ENCODE measurements around the gene WRNIP1. TPM values are rescaled to one million over a fixed set of nuclear protein-coding genes. Genes with fewer than 3 reads are reported as not detected.

Gene WRNIP1
- total and polyA plus RNA-seq, 2 of the 13 experiments (the other 11 are each of a cell fraction or from before 2014, with no cell fraction given): 77.7 to 90.3 TPM

- TF ChIP-seq NAIF1 (CRISPR knock-in tag; IDR thresholded peaks at IDR 0.05; ENCODE audit: borderline replicate concordance): 0 out of 2 replicates have a peak, but pooled peaks have one; percentile 77
- TF ChIP-seq SNAI1 (CRISPR knock-in tag; IDR thresholded peaks at IDR 0.05; ENCODE audit: borderline replicate concordance): 0 out of 2 replicates have a peak, but pooled peaks have one; percentile 28
- no peak for TF ChIP-seq ZFAT (CRISPR knock-in tag; conservative IDR thresholded peaks at IDR 0.05)
- TF ChIP-seq MTA1 (CRISPR knock-in tag; IDR thresholded peaks at IDR 0.05; ENCODE audit: borderline replicate concordance): no peak
- TF ChIP-seq PPARG (CRISPR knock-in tag; conservative IDR thresholded peaks at IDR 0.05): no peak
- TF ChIP-seq RAD21 (CRISPR knock-in tag; IDR thresholded peaks at IDR 0.05): no peak
- no peak for TF ChIP-seq DMTF1 (CRISPR knock-in tag; IDR thresholded peaks at IDR 0.05)
- TF ChIP-seq ZNF713 (CRISPR knock-in tag; IDR thresholded peaks at IDR 0.05): no peak
- TF ChIP-seq RFX5 (IDR thresholded peaks at IDR 0.05; ENCODE audit: low read depth, low read length): no peak
- no peak for TF ChIP-seq ELK4 (CRISPR knock-in tag; IDR thresholded peaks at IDR 0.05; ENCODE audit: borderline replicate concordance)
- TF ChIP-seq ZNF143 (CRISPR knock-in tag; IDR thresholded peaks at IDR 0.05): no peak
- no peak for TF ChIP-seq ZNF619 (CRISPR knock-in tag; IDR thresholded peaks at IDR 0.05)
- TF ChIP-seq ZNF770 (CRISPR knock-in tag; IDR thresholded peaks at IDR 0.05): no peak
- TF ChIP-seq ZEB1 (IDR thresholded peaks at IDR 0.05; ENCODE audit: insufficient replicate concordance, low read depth): peak; percentile 75
- TF ChIP-seq ZNF160 (CRISPR knock-in tag; IDR thresholded peaks at IDR 0.05): no peak
- TF ChIP-seq LRRFIP1 (CRISPR knock-in tag; conservative IDR thresholded peaks at IDR 0.05): no peak
- peak; percentile 54; the same call in 1 of the 2 replicates for TF ChIP-seq TAF1 (CRISPR knock-in tag; IDR thresholded peaks at IDR 0.05)
- TF ChIP-seq HIVEP1 (CRISPR knock-in tag; IDR thresholded peaks at IDR 0.05): no peak
- TF ChIP-seq ZNF101 (CRISPR knock-in tag; IDR thresholded peaks at IDR 0.05; ENCODE audit: borderline replicate concordance, low read depth): no peak
- TF ChIP-seq PITX1 (CRISPR knock-in tag; IDR thresholded peaks at IDR 0.05): no peak
- no peak for TF ChIP-seq STAG1 (CRISPR knock-in tag; IDR thresholded peaks at IDR 0.05)
These were observed 505 bp upstream of the WRNIP1 start (continued) for GRCh38 chr6:2764610-2765165.

Measured in HepG2 (cell line).